SJCRH30 (cell line): Measurements from ENCODE around the gene PFDN4. TPM values are rescaled to one million over a fixed set of nuclear protein-coding genes. Genes with fewer than 3 reads are reported as not detected.

ENCODE experiments used
- DNase-seq, 2 experiments: peaks; one replicate each; pipeline ENCODE4 v3.0.0-alpha.2; 2015 to 2020
- H3K27ac ChIP-seq: fragments of 250-450 bp; sonication (Bioruptor Pico); 2 replicates; pipeline ENCODE4 v1.5.1; 2020; ENCODE audit warnings: mild to moderate bottlenecking, moderate library complexity
- H3K27me3 ChIP-seq: fragments of 250-450 bp; sonication (Bioruptor Pico); 2 replicates; pipeline ENCODE4 v1.5.1; 2020; ENCODE audit warnings: mild to moderate bottlenecking, moderate library complexity
- H3K36me3 ChIP-seq: fragments of 250-450 bp; sonication (Bioruptor Pico); 2 replicates; pipeline ENCODE4 v1.5.1; 2020; ENCODE audit warnings: mild to moderate bottlenecking, moderate library complexity
- H3K4me1 ChIP-seq: fragments of 250-450 bp; sonication (Bioruptor Pico); 2 replicates; pipeline ENCODE4 v1.5.1; 2020; ENCODE audit warnings: mild to moderate bottlenecking, moderate library complexity
- H3K4me3 ChIP-seq: fragments of 250-450 bp; sonication (Bioruptor Pico); 2 replicates; pipeline ENCODE4 v1.5.1; 2020; ENCODE audit warnings: mild to moderate bottlenecking, moderate library complexity
- H3K9me3 ChIP-seq: fragments of 250-450 bp; sonication (Bioruptor Pico); replicated peaks from 2 replicates; pipeline ENCODE4 v1.5.1; 2020; ENCODE audit warnings: mild to moderate bottlenecking, moderate library complexity
- total RNA-seq: library from RNA; depleted of rRNA; stranded (reverse); fragments of >200 nt; shearing (Covaris generic); gene quantifications from 2 replicates; pipeline ENCODE4 v1.2.3, GENCODE V29; 2014; rRNA removed

PFDN4 gene
- total RNA-seq, result 129 and 168 TPM in 2 replicates

- Histone ChIP-seq H3K27me3 (no peaks in the 10 kb centered on the region), H3K36me3 (no peaks in the 10 kb centered on the region), H3K9me3 (0 out of 2 replicates have a peak, but pooled peaks cover 3% of the 10 kb centered on the region), H3K4me1 (peaks cover 14% of the 10 kb centered on the region), H3K27ac (peak within 1 kb of the TSS; percentile 99), H3K4me3 (peak within 1 kb of the TSS; percentile 89)
- DNase-seq, result peak; percentile 92 to 96
Measured at GRCh38 chr20:54207743-54208547, at the start of gene PFDN4. Gene PFDN4, plus strand, starts transcription at chr20:54208087. Its CDS starts 14 bp downstream, at chr20:54208101.

GRCh38 chr20:54158226-54158625 is 49.7 kb upstream of the PFDN4 start:
- no peak for DNase-seq
- no peaks in the 10 kb centered on the region for H3K36me3 ChIP-seq
- peaks cover 3% of the 10 kb centered on the region; the same call in 1 of the 2 replicates for H3K9me3 ChIP-seq
- no peak overlapping the region for H3K4me3 ChIP-seq
- H3K27ac ChIP-seq, result no peak overlapping the region
- H3K4me1 ChIP-seq, result no peaks in the 10 kb centered on the region
- H3K27me3 ChIP-seq, result peaks cover 34% of the 10 kb centered on the region; the same call in 1 of the 2 replicates

GRCh38 chr20:54158856-54159418 is 49.0 kb upstream of the PFDN4 start:
- H3K4me1 ChIP-seq, result no peaks in the 10 kb centered on the region
- H3K36me3 ChIP-seq, result no peaks in the 10 kb centered on the region
- DNase-seq, result no peak
- H3K9me3 ChIP-seq, result peaks cover 3% of the 10 kb centered on the region; the same call in 1 of the 2 replicates
- no peak overlapping the region for H3K27ac ChIP-seq
- H3K27me3 ChIP-seq, result peaks cover 35% of the 10 kb centered on the region; the same call in 1 of the 2 replicates
- no peak overlapping the region for H3K4me3 ChIP-seq

- H3K9me3 ChIP-seq, result peaks cover 3% of the 10 kb centered on the region; the same call in 1 of the 2 replicates
- DNase-seq, result peak in 1 of 2 experiments; percentile 14
- H3K27ac ChIP-seq, result no peak overlapping the region
- H3K27me3 ChIP-seq, result peaks cover 43% of the 10 kb centered on the region; the same call in 1 of the 2 replicates
- H3K36me3 ChIP-seq, result no peaks in the 10 kb centered on the region
- H3K4me1 ChIP-seq, result no peaks in the 10 kb centered on the region
- no peak overlapping the region for H3K4me3 ChIP-seq
Measured at GRCh38 chr20:54160065-54161007, 47.6 kb upstream of the PFDN4 start.

GRCh38 chr20:54161008-54161820 is 46.7 kb upstream of the PFDN4 start:
- Histone ChIP-seq H3K36me3 (no peaks in the 10 kb centered on the region), H3K4me3 (no peak overlapping the region), H3K27ac (no peak overlapping the region), H3K4me1 (no peaks in the 10 kb centered on the region), H3K27me3 (peaks cover 41% of the 10 kb centered on the region; the same call in 1 of the 2 replicates), H3K9me3 (peaks cover 3% of the 10 kb centered on the region; the same call in 1 of the 2 replicates)
- no peak for DNase-seq

GRCh38 chr20:54161821-54162149 is 46.1 kb upstream of the PFDN4 start:
- H3K36me3 ChIP-seq, result no peaks in the 10 kb centered on the region
- DNase-seq, result no peak
- no peak overlapping the region for H3K27ac ChIP-seq
- peaks cover 41% of the 10 kb centered on the region for H3K27me3 ChIP-seq
- H3K4me3 ChIP-seq, result no peak overlapping the region
- no peaks in the 10 kb centered on the region for H3K4me1 ChIP-seq
- H3K9me3 ChIP-seq, result peaks cover 3% of the 10 kb centered on the region; the same call in 1 of the 2 replicates

GRCh38 chr20:54162378-54163009 is 45.4 kb upstream of the PFDN4 start:
- Histone ChIP-seq H3K27ac (no peak overlapping the region), H3K4me1 (no peaks in the 10 kb centered on the region), H3K36me3 (no peaks in the 10 kb centered on the region), H3K27me3 (peaks cover 48% of the 10 kb centered on the region), H3K4me3 (no peak overlapping the region), H3K9me3 (peaks cover 3% of the 10 kb centered on the region; the same call in 1 of the 2 replicates)
- DNase-seq, result no peak

- peaks cover 56% of the 10 kb centered on the region for H3K27me3 ChIP-seq
- H3K4me3 ChIP-seq, result no peak overlapping the region
- peaks cover 3% of the 10 kb centered on the region; the same call in 1 of the 2 replicates for H3K9me3 ChIP-seq
- no peaks in the 10 kb centered on the region for H3K4me1 ChIP-seq
- no peaks in the 10 kb centered on the region for H3K36me3 ChIP-seq
- no peak for DNase-seq
- H3K27ac ChIP-seq, result no peak overlapping the region
Measured at GRCh38 chr20:54163402-54163801, 44.5 kb upstream of the PFDN4 start.

GRCh38 chr20:54165014-54165413 is 42.9 kb upstream of the PFDN4 start:
- H3K27me3 ChIP-seq, result peaks cover 58% of the 10 kb centered on the region
- DNase-seq, result no peak
- H3K27ac ChIP-seq, result no peak overlapping the region
- peaks cover 2% of the 10 kb centered on the region; the same call in 1 of the 2 replicates for H3K9me3 ChIP-seq
- no peak overlapping the region for H3K4me3 ChIP-seq
- no peaks in the 10 kb centered on the region for H3K36me3 ChIP-seq
- no peaks in the 10 kb centered on the region for H3K4me1 ChIP-seq

- no peak for DNase-seq
- no peaks in the 10 kb centered on the region for H3K4me1 ChIP-seq
- no peak overlapping the region for H3K27ac ChIP-seq
- peaks cover 60% of the 10 kb centered on the region for H3K27me3 ChIP-seq
- no peaks in the 10 kb centered on the region for H3K36me3 ChIP-seq
- no peaks in the 10 kb centered on the region for H3K9me3 ChIP-seq
- H3K4me3 ChIP-seq, result no peak overlapping the region
Measured at GRCh38 chr20:54165803-54166202, 42.1 kb upstream of the PFDN4 start.

GRCh38 chr20:54166987-54167662 is 40.8 kb upstream of the PFDN4 start:
- no peak overlapping the region for H3K27ac ChIP-seq
- peaks cover 62% of the 10 kb centered on the region for H3K27me3 ChIP-seq
- DNase-seq, result no peak
- H3K9me3 ChIP-seq, result no peaks in the 10 kb centered on the region
- H3K4me3 ChIP-seq, result no peak overlapping the region
- no peaks in the 10 kb centered on the region for H3K36me3 ChIP-seq
- H3K4me1 ChIP-seq, result no peaks in the 10 kb centered on the region

GRCh38 chr20:54167909-54168872 is 39.7 kb upstream of the PFDN4 start:
- no peaks in the 10 kb centered on the region for H3K36me3 ChIP-seq
- peaks cover 68% of the 10 kb centered on the region for H3K27me3 ChIP-seq
- no peak overlapping the region for H3K27ac ChIP-seq
- H3K4me1 ChIP-seq, result no peaks in the 10 kb centered on the region
- no peak overlapping the region for H3K4me3 ChIP-seq
- H3K9me3 ChIP-seq, result no peaks in the 10 kb centered on the region
- peak; percentile 18 to 43 for DNase-seq
